CD4-positive, CD25-positive, alpha-beta regulatory T cell (primary cell): ENCODE data around the gene NOD1. TPM values are rescaled to one million over a fixed set of nuclear protein-coding genes. Genes with fewer than 3 reads are reported as not detected.
"Not testable (repeated sequence)": the region's sequence is repeated elsewhere in the genome, so short reads cannot be mapped to it uniquely, and the experiment has no call there.

ENCODE experiments used
- ATAC-seq, 2 donors: fragments of 150-1000 bp; cut with Tn5 transposase; one replicate each; pipeline ENCODE4 v1.10.0; 2021; ENCODE audit warnings: low read depth in 2 of 2, moderate number of reproducible peaks in 2 of 2, moderate library complexity in 1 of 2
- DNase-seq, 3 donors: peaks; one replicate each; pipeline versions ENCODE4 v3.0.0 to v3.0.0-alpha.2; 2012 to 2022; ENCODE audit warnings: mixed read lengths in 1 of 3
- H3K27ac ChIP-seq: one replicate; pipeline ENCODE4 v1.7.0; 2013; ENCODE audit warnings: mild to moderate bottlenecking, low read length; ENCODE audit not compliant: insufficient read depth, poor library complexity, severe bottlenecking
- H3K27me3 ChIP-seq: one replicate; pipeline ENCODE4 v1.7.0; 2013; ENCODE audit warnings: low read length; ENCODE audit not compliant: control insufficient read depth, insufficient read depth
- H3K36me3 ChIP-seq: one replicate; pipeline ENCODE4 v1.7.0; 2013; ENCODE audit warnings: mild to moderate bottlenecking, low read length, moderate library complexity; ENCODE audit not compliant: control insufficient read depth, insufficient read depth
- H3K4me1 ChIP-seq: 2 replicates; pipeline ENCODE4 v1.7.0; 2013; ENCODE audit warnings: mild to moderate bottlenecking, low read length; ENCODE audit not compliant: insufficient read depth, control insufficient read depth, poor library complexity, severe bottlenecking
- H3K4me3 ChIP-seq: one replicate; pipeline ENCODE4 v1.7.0; 2013; ENCODE audit warnings: low read depth, mild to moderate bottlenecking, low read length, moderate library complexity
- H3K9me3 ChIP-seq, 2 experiments: 1 replicate in 1 of 2; 2 replicates in 1 of 2; pipeline ENCODE4 v1.7.0; 2013; ENCODE audit warnings: low read length in 2 of 2, mild to moderate bottlenecking in 1 of 2, moderate library complexity in 1 of 2; ENCODE audit not compliant: control insufficient read depth in 2 of 2
- H3K27ac Mint-ChIP-seq, 3 donors: one replicate each; pipeline ENCODE4 v1.8.0; 2020 to 2022; ENCODE audit warnings: mild to moderate bottlenecking in 3 of 3, mixed read lengths in 3 of 3, moderate library complexity in 2 of 3
- H3K27me3 Mint-ChIP-seq: one replicate; pipeline ENCODE4 v1.8.0; 2022; ENCODE audit warnings: mild to moderate bottlenecking, mixed read lengths
- H3K36me3 Mint-ChIP-seq: one replicate; pipeline ENCODE4 v1.8.0; 2020; ENCODE audit warnings: mixed read lengths
- H3K4me1 Mint-ChIP-seq, 4 donors: one replicate each; pipeline ENCODE4 v1.8.0; 2020 to 2022; ENCODE audit warnings: mixed read lengths in 4 of 4, mild to moderate bottlenecking in 1 of 4
- H3K4me3 Mint-ChIP-seq, 4 donors: one replicate each; pipeline ENCODE4 v1.8.0; 2020 to 2022; ENCODE audit warnings: mild to moderate bottlenecking in 4 of 4, mixed read lengths in 4 of 4, moderate library complexity in 3 of 4
- H3K9me3 Mint-ChIP-seq, 7 donors: one replicate each; pipeline ENCODE4 v1.8.0; 2020 to 2022; ENCODE audit warnings: mixed read lengths in 7 of 7, mild to moderate bottlenecking in 3 of 7, moderate library complexity in 2 of 7
- polyA plus RNA-seq, 4 donors: library from polyadenylated mRNA; unstranded; fragments of 300-500 nt; fragmentation: Illumina TruSeq; gene quantifications; one replicate each; pipeline ENCODE4 v1.2.3, GENCODE V29; 2021
- total RNA-seq: library from RNA; stranded (reverse); gene quantifications from one replicate; pipeline ENCODE4 v1.2.3, GENCODE V29; 2022

NOD1 gene
- total and polyA plus RNA-seq, 5 donors from 2014 or later: 4.8 to 24.8 (median 7.0) TPM

DNA sequence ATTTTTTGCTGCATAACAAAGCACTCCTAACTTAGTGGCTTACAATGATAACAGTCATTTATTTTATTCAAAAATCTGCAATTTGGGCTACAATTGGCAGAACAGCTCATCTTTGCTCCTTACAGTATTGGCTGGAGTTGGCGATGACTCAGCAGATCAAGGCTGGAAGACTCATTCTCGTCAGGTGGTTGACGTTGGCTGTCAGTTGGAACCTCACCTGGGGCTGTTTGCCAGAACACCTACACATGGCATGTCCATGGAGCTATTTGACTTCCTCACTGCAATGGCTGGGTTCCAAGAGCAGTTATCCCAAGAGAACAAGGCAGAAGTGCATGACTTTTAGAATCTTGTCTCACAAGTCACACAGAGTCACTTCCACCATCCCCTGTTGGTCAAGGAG is 75.1 kb downstream of the NOD1 start:
- no peak for ATAC-seq
- H3K4me3 Mint-ChIP-seq: no peak overlapping the region

DNA sequence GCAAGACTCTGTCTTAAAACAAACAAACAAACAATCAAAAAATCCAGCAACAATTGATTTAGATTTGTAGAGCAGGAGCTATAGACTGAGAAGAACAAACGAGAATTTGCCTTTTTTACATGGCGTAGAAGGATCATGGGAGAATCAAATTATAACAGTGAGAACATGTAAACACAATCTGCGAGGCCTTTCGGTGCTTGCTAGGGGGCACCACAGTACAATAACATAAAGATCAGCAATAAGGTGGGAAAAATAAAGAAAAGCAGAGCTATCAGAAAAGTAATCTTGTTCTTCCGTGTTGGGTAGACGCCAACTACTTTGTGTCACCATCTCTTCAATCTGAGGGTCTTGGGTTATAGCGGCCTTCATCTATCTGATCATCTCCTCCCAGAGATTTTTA is 82.2 kb downstream of the NOD1 start:
- H3K9me3 Mint-ChIP-seq: no peaks in the 10 kb centered on the region
- no peak overlapping the region for H3K4me3 Mint-ChIP-seq
- no peak for ATAC-seq
- Histone ChIP-seq H3K9me3 (no peaks in the 10 kb centered on the region), H3K4me1 (no peaks in the 10 kb centered on the region), H3K27ac (no peak overlapping the region), H3K27me3 (no peaks in the 10 kb centered on the region), H3K36me3 (no peaks in the 10 kb centered on the region), H3K4me3 (no peak overlapping the region)
- H3K27me3 Mint-ChIP-seq: no peaks in the 10 kb centered on the region
- peaks cover 0 to 12% (median 5%) of the 10 kb centered on the region in 4 donors for H3K4me1 Mint-ChIP-seq
- no peak for DNase-seq
- H3K27ac Mint-ChIP-seq: no peak overlapping the region
- peaks cover 7% of the 10 kb centered on the region for H3K36me3 Mint-ChIP-seq

More for the DNA sequence above, 75.1 kb downstream of the NOD1 start:
- no peaks in the 10 kb centered on the region for H3K4me1 ChIP-seq
- Mint-ChIP-seq H3K4me1 (peaks cover 7 to 22% (median 11%) of the 10 kb centered on the region in 4 donors), H3K36me3 (peaks cover 17% of the 10 kb centered on the region), H3K9me3 (no peaks in the 10 kb centered on the region), H3K27ac (no peak overlapping the region), H3K27me3 (no peaks in the 10 kb centered on the region)
- no peak overlapping the region for H3K4me3 ChIP-seq
- no peaks in the 10 kb centered on the region for H3K9me3 ChIP-seq
- H3K27ac ChIP-seq: no peak overlapping the region
- peaks cover 3% of the 10 kb centered on the region for H3K36me3 ChIP-seq
- DNase-seq: no peak
- no peaks in the 10 kb centered on the region for H3K27me3 ChIP-seq

DNA sequence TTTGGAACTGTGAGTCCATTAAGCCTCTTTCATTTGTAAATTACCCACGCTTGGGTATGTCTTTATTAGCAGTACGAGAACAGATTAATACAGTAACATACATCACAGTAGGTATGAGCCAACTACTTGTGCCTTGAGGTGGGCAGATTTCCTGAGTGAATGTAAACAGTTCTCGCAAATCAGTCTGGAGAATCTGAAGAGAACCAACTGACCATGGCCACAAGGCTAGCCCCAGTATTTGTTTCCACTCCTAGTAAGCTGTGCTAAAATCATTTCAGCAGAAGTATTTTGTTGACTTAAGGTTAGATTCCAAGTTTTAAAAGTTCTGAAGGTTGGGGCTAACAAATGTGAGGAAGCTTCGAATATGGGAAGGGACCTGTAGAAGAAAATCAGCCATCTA is 82.9 kb downstream of the NOD1 start:
- Mint-ChIP-seq H3K4me3 (no peak overlapping the region), H3K4me1 (peaks cover 0 to 8% (median 1%) of the 10 kb centered on the region in 4 donors), H3K27me3 (no peaks in the 10 kb centered on the region), H3K27ac (no peak overlapping the region), H3K9me3 (no peaks in the 10 kb centered on the region), H3K36me3 (peaks cover 7% of the 10 kb centered on the region)
- Histone ChIP-seq H3K4me3 (no peak overlapping the region), H3K4me1 (no peaks in the 10 kb centered on the region), H3K27ac (no peak overlapping the region), H3K9me3 (no peaks in the 10 kb centered on the region), H3K36me3 (no peaks in the 10 kb centered on the region), H3K27me3 (no peaks in the 10 kb centered on the region)
- ATAC-seq (no peak), DNase-seq (no peak)

DNA sequence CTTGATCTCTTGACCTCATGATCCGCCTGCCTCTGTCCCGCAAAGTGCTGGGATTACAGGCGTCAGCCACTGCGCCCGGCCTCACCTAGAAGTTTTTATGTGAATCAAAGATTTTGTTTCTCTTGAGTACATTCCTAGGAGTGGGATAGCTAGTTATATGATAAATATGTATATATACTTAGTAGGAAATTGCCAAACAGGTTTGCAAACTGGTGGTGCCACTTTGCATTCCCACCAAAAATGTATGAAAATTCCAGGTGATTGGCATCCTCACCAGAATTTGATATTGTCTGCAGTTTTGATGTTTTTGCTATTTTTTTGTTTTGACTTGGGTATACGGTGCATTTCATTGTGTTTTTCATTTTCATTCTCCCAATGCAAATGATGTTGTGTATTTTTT is 86.8 kb downstream of the NOD1 start:
- no peak for ATAC-seq
- H3K27ac Mint-ChIP-seq: no peak overlapping the region
- H3K27ac ChIP-seq: no peak overlapping the region
- no peak for DNase-seq
- no peaks in the 10 kb centered on the region for H3K9me3 Mint-ChIP-seq
- peaks cover 13% of the 10 kb centered on the region for H3K36me3 Mint-ChIP-seq
- H3K4me1 Mint-ChIP-seq: peaks cover 0 to 17% (median 3%) of the 10 kb centered on the region in 4 donors
- H3K4me3 ChIP-seq: no peak overlapping the region
- no peaks in the 10 kb centered on the region for H3K9me3 ChIP-seq
- H3K27me3 ChIP-seq: no peaks in the 10 kb centered on the region
- no peaks in the 10 kb centered on the region for H3K27me3 Mint-ChIP-seq
- H3K4me1 ChIP-seq: no peaks in the 10 kb centered on the region
- no peaks in the 10 kb centered on the region for H3K36me3 ChIP-seq
- no peak overlapping the region for H3K4me3 Mint-ChIP-seq

DNA sequence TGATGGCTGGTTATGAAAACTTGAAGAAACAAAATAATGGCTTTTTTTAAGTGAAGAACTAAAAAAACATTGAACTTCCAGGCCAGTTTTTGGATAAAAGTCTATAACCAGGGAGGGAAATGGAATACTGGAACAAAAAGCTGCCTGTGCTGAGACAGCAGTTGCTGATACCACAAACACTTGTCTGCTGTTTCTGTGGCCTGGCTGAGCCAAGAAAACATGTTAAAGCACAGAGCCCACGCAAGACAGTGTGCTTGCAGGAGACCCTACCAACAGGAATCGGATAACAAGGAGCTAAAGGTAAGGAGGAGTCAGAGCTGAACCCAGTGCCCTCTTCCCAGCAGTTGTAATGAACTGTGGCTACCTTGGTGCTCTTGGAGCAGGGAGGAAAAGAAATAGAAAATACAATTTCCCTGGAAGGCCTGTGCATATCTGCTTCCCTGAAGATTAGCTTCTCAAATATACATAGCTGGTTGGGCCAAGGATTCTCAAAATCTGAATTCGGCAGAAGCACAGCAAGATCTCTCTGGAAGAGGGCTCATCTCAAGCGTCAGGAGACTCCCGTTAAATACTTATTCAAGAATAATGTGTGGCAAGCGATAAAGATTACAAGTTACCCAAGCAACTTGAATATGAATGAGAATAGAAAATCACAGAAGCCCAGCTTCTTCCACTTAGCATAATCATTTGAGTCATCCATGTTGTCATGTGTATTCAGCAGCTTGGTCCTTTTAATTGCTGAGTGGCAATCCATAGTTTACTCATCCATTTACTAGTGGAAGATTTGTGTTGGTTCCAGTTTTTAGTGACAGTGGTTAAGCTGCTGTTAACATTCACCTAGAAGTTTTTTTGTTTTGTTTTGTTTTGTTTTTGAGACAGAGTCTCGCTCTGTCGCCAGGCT is 87.6 kb downstream of the NOD1 start:
- Mint-ChIP-seq H3K9me3 (no peaks in the 10 kb centered on the region), H3K4me3 (no peak overlapping the region), H3K4me1 (peaks cover 0 to 22% (median 3%) of the 10 kb centered on the region in 4 donors), H3K27ac (no peak overlapping the region), H3K27me3 (no peaks in the 10 kb centered on the region), H3K36me3 (peaks cover 13% of the 10 kb centered on the region)
- H3K27ac ChIP-seq: no peak overlapping the region
- H3K27me3 ChIP-seq: no peaks in the 10 kb centered on the region
- ATAC-seq: no peak
- no peak overlapping the region for H3K4me3 ChIP-seq
- H3K9me3 ChIP-seq: no peaks in the 10 kb centered on the region
- H3K36me3 ChIP-seq: no peaks in the 10 kb centered on the region
- no peak for DNase-seq
- H3K4me1 ChIP-seq: no peaks in the 10 kb centered on the region

DNA sequence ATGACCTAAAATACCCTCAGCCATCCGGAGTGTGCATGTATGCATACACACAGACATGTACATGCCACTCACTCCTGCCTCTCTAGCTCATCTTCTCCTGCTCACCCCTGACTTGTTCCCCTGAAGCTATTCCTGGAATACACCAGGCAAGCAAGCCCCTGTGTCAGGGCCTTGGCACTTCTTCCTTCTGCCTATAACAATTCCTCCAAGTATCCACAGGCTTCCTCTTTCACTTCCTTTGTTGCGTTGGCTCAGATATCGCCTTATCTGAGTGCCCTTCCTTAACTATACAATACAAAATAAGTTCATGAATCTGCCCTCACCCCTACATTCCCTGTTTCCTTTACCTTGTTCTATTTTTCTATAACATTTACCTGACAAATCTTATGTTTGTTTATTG is 88.8 kb downstream of the NOD1 start:
- no peaks in the 10 kb centered on the region for H3K27me3 ChIP-seq
- Mint-ChIP-seq H3K27me3 (no peaks in the 10 kb centered on the region), H3K4me1 (peaks cover 0 to 17% (median 2%) of the 10 kb centered on the region in 4 donors), H3K9me3 (no peaks in the 10 kb centered on the region), H3K36me3 (peaks cover 6% of the 10 kb centered on the region), H3K27ac (peak overlapping the region in 1 of 3 donors; percentile 64), H3K4me3 (no peak overlapping the region)
- no peak for ATAC-seq
- no peaks in the 10 kb centered on the region for H3K4me1 ChIP-seq
- H3K9me3 ChIP-seq: no peaks in the 10 kb centered on the region
- DNase-seq: no peak
- no peak overlapping the region for H3K27ac ChIP-seq
- H3K36me3 ChIP-seq: no peaks in the 10 kb centered on the region
- no peak overlapping the region for H3K4me3 ChIP-seq

DNA sequence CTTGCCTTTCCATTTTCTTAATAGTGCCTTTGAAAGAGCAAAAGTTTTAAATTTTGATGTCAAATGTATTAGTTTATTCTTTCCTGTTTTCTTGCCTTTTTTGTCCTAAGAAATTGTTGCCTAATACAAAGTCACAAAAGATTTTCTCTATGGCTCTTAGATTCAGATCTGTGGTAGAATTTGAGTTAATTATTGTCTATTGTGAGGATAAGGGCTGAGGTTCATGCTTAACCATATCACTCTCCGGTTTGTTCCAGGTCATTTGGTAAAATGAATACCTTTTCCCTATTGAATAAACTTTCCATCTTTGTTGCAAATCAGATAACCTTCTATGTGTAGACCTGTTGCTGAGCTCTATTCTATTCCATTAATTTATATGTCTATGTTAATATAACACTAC is 96.0 kb downstream of the NOD1 start:
- no peaks in the 10 kb centered on the region for H3K27me3 Mint-ChIP-seq
- peaks cover 0 to 20% (median 3%) of the 10 kb centered on the region in 4 donors for H3K4me1 Mint-ChIP-seq
- no peak for DNase-seq
- H3K4me3 Mint-ChIP-seq: no peak overlapping the region
- H3K4me1 ChIP-seq: no peaks in the 10 kb centered on the region
- no peak for ATAC-seq
- no peaks in the 10 kb centered on the region for H3K36me3 ChIP-seq
- no peaks in the 10 kb centered on the region for H3K9me3 ChIP-seq
- H3K27me3 ChIP-seq: no peaks in the 10 kb centered on the region
- no peaks in the 10 kb centered on the region for H3K36me3 Mint-ChIP-seq
- H3K9me3 Mint-ChIP-seq: peaks cover 0 to 8% (median 1%) of the 10 kb centered on the region in 7 donors
- no peak overlapping the region for H3K27ac ChIP-seq
- H3K27ac Mint-ChIP-seq: no peak overlapping the region
- H3K4me3 ChIP-seq: no peak overlapping the region

DNA sequence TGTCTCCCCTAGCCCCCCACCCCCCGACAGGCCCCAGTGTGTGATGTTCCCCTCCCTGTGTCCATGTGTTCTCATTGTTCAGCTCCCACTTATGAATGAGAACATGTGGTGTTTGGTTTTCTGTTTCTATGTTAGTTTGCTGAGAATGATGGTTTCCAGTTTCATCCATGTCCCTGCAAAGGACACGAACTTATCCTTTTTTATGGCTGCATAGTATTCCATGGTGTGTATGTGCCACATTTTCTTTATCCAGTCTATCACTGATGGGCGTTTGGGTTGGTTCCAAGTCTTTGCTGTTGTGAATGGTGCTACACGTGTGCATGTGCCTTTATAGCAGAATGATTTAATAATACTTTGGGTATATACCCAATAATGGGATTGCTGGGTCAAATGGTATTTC is 97.8 kb downstream of the NOD1 start:
- not testable (repeated sequence) for H3K4me1 ChIP-seq, H3K4me3 Mint-ChIP-seq, H3K4me3 ChIP-seq, DNase-seq, H3K36me3 Mint-ChIP-seq, H3K9me3 ChIP-seq, H3K27me3 Mint-ChIP-seq, H3K27ac ChIP-seq, H3K27me3 ChIP-seq, H3K9me3 Mint-ChIP-seq, H3K36me3 ChIP-seq, H3K27ac Mint-ChIP-seq, ATAC-seq
- H3K4me1 Mint-ChIP-seq: peaks cover 0 to 17% (median 4%) of the 10 kb centered on the region in 4 donors
